PC-9 (cell line): Measurements from ENCODE around the gene ZNF563. TPM values are rescaled to one million over a fixed set of nuclear protein-coding genes. Genes with fewer than 3 reads are reported as not detected.

Experiments used
- BruUV-seq: library from RNA; stranded (reverse); fragments of 400-500 nt; replicated peaks from 2 replicates; lab custom pipeline; 2021; lab: Mats Ljungman, UMichigan
- CTCF ChIA-PET: fragments of 300-600 bp; sonication (Branson Sonifier 250); formaldehyde crosslinking; loops from one replicate; lab custom pipeline; 2022; ENCODE audit warnings: antibody characterized with exemption; lab: Charles Lee
- POLR2A ChIA-PET: fragments of 300-600 bp; sonication (Branson Sonifier 250); formaldehyde crosslinking; loops from one replicate; lab custom pipeline; 2022; ENCODE audit warnings: antibody characterized with exemption; ENCODE audit not compliant: unreplicated experiment; lab: Charles Lee
- DNase-seq, 2 experiments: peaks; one replicate each; pipeline versions ENCODE4 v3.0.0 to v3.0.0-alpha.2; 2015 to 2022; ENCODE audit warnings: mixed read lengths in 1 of 2
- H2AFZ ChIP-seq: fragments of 200-600 bp; sonication (generic); 2 replicates; pipeline ENCODE4 v1.8.1; 2017; ENCODE audit warnings: antibody characterized with exemption
- H3F3A ChIP-seq: fragments of 200-600 bp; sonication (generic); 2 replicates; pipeline ENCODE4 v1.8.1; 2017; ENCODE audit warnings: antibody characterized with exemption, mild to moderate bottlenecking, low read depth; ENCODE audit not compliant: insufficient read depth
- H3K27ac ChIP-seq: fragments of 200-600 bp; sonication (generic); 2 replicates; pipeline ENCODE4 v1.6.1; 2016; ENCODE audit warnings: mixed run types
- H3K27me3 ChIP-seq: fragments of 200-600 bp; sonication (generic); 2 replicates; pipeline ENCODE4 v1.6.1; 2016; ENCODE audit warnings: low read depth, mixed run types; ENCODE audit not compliant: insufficient read depth
- H3K36me3 ChIP-seq: fragments of 200-600 bp; sonication (generic); 2 replicates; pipeline ENCODE4 v1.6.1; 2016; ENCODE audit warnings: low read depth, mixed run types
- H3K4me1 ChIP-seq: fragments of 200-600 bp; sonication (generic); replicated peaks from 2 replicates; pipeline ENCODE4 v1.6.1; 2016; ENCODE audit warnings: mixed run types; ENCODE audit not compliant: insufficient read depth
- H3K4me2 ChIP-seq: fragments of 200-600 bp; sonication (generic); 2 replicates; pipeline ENCODE4 v1.6.1; 2017; ENCODE audit warnings: mixed run types
- H3K4me3 ChIP-seq: fragments of 200-600 bp; sonication (generic); 2 replicates; pipeline ENCODE4 v1.6.1; 2016; ENCODE audit warnings: mixed run types
- H3K79me2 ChIP-seq: fragments of 200-600 bp; sonication (generic); 2 replicates; pipeline ENCODE4 v1.6.1; 2017; ENCODE audit warnings: low read depth, mixed run types
- H3K9me2 ChIP-seq: fragments of 200-600 bp; sonication (generic); 2 replicates; pipeline ENCODE4 v1.8.1; 2017; ENCODE audit warnings: mild to moderate bottlenecking; ENCODE audit not compliant: insufficient read depth
- H3K9me3 ChIP-seq: fragments of 200-600 bp; sonication (generic); 2 replicates; pipeline ENCODE4 v1.8.1; 2016; ENCODE audit warnings: low read depth; ENCODE audit not compliant: insufficient read depth
- H4K20me1 ChIP-seq: fragments of 200-600 bp; sonication (generic); 2 replicates; pipeline ENCODE4 v1.8.1; 2017; ENCODE audit not compliant: insufficient read depth
- CTCF ChIP-seq: fragments of 200-600 bp; sonication (generic); conservative IDR thresholded peaks from 2 replicates; pipeline ENCODE4 v1.6.1; 2017; ENCODE audit warnings: mixed run types, antibody characterized with exemption, mild to moderate bottlenecking, moderate library complexity
- EZH2 ChIP-seq: fragments of 200-600 bp; sonication (generic); IDR thresholded peaks from 2 replicates; pipeline ENCODE4 v1.8.0; 2017; ENCODE audit warnings: antibody characterized with exemption, low read depth
- intact Hi-C: fragments of 100-400 bp; cut with micrococcal nuclease; formaldehyde crosslinking; loops from one replicate; pipeline ENCODE4 v1.10.0; 2022; ENCODE audit not compliant: unreplicated experiment
- total RNA-seq: library from RNA; stranded (reverse); gene quantifications from 2 replicates; pipeline ENCODE4 v1.2.3, GENCODE V29; 2021

Gene ZNF563
- total RNA-seq, 1 experiment from 2014 or later, result 1.8 TPM

- H3F3A ChIP-seq, result no peaks in the 10 kb centered on the region
- H3K4me3 ChIP-seq, result no peak overlapping the region
- H3K9me3 ChIP-seq, result no peaks in the 10 kb centered on the region
- DNase-seq, result no peak
- H3K79me2 ChIP-seq, result no peaks in the 10 kb centered on the region
- POLR2A ChIA-PET, result no interaction called here
- no TSS peak for BruUV-seq
- TF ChIP-seq CTCF (no peak), EZH2 (no peak)
- H3K4me2 ChIP-seq, result no peak overlapping the region
- H3K27me3 ChIP-seq, result no peaks in the 10 kb centered on the region
- CTCF ChIA-PET, result no interaction called here
- H4K20me1 ChIP-seq, result no peaks in the 10 kb centered on the region
- H3K9me2 ChIP-seq, result no peaks in the 10 kb centered on the region
- no peak overlapping the region for H3K27ac ChIP-seq
- no peak overlapping the region for H2AFZ ChIP-seq
- no peaks in the 10 kb centered on the region for H3K36me3 ChIP-seq
- peaks cover 7% of the 10 kb centered on the region; the same call in 1 of the 2 replicates for H3K4me1 ChIP-seq
- intact Hi-C loops, result no loop called here
Observed at GRCh38 chr19:12287958-12288500, 45.4 kb downstream of the ZNF563 start.

DNA sequence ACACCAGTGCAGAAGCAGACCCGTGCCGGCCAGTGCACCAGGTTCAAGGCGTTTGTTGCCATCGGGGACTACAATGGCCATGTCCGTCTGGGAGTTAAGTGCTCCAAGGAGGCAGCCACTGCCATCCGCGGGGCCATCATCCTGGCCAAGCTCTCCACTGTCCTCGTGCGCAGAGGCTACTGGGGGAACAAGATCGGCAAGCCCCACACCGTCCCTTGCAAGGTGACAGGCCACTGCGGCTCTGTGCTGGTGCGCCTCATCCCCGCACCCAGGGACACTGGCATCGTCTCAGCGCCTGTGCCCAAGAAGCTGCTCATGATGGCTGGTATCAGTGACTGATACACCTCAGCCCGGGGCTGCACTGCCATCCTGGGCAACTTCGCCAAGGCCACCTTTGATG is 48.8 kb downstream of the ZNF563 start:
- Histone ChIP-seq H3K9me2 (no peaks in the 10 kb centered on the region), H4K20me1 (no peaks in the 10 kb centered on the region), H3K9me3 (peaks cover 8% of the 10 kb centered on the region; the same call in 1 of the 2 replicates), H2AFZ (no peak overlapping the region), H3F3A (no peaks in the 10 kb centered on the region), H3K79me2 (no peaks in the 10 kb centered on the region), H3K27ac (no peak overlapping the region), H3K27me3 (no peaks in the 10 kb centered on the region), H3K36me3 (no peaks in the 10 kb centered on the region), H3K4me2 (no peak overlapping the region), H3K4me3 (no peak overlapping the region), H3K4me1 (peaks cover 7% of the 10 kb centered on the region; the same call in 1 of the 2 replicates)
- TF ChIP-seq EZH2, result no peak
- no peak for TF ChIP-seq CTCF
- POLR2A ChIA-PET, result no interaction called here
- CTCF ChIA-PET, result no interaction called here
- BruUV-seq, result no TSS peak
- DNase-seq, result no peak
- intact Hi-C loops, result no loop called here

DNA sequence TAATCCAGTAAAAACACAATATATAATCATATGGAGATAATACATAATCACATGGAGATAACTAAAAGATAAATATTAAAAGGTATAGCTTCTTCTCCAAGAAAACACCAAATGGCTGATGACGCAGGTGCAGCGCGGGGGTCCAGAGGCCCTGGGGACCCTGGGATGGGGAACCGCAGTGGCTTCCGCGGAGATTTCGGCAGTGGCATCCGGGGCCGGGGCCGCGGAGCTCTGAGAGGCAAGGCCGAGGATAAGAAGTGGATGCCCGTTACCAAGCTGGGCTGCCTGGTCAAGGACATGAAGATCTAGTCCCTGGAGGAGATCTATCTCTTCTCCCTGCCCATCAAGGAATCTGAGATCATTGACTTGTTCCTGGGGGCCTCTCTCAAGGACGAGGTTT is 49.2 kb downstream of the ZNF563 start:
- Histone ChIP-seq H3K4me2 (no peak overlapping the region), H4K20me1 (no peaks in the 10 kb centered on the region), H3K27ac (no peak overlapping the region), H3K9me3 (peaks cover 8% of the 10 kb centered on the region; the same call in 1 of the 2 replicates), H3K4me1 (peaks cover 3% of the 10 kb centered on the region; the same call in 1 of the 2 replicates), H3F3A (no peaks in the 10 kb centered on the region), H3K27me3 (no peaks in the 10 kb centered on the region), H3K79me2 (no peaks in the 10 kb centered on the region), H3K9me2 (no peaks in the 10 kb centered on the region), H2AFZ (no peak overlapping the region), H3K36me3 (no peaks in the 10 kb centered on the region), H3K4me3 (no peak overlapping the region)
- intact Hi-C loops, result no loop called here
- TF ChIP-seq CTCF (no peak), EZH2 (no peak)
- no peak for DNase-seq
- no TSS peak for BruUV-seq
- POLR2A ChIA-PET, result no interaction called here
- CTCF ChIA-PET, result no interaction called here
